Right lobe of liver (tissue), 6 donors: ENCODE results near the gene PCNX2. TPM values are rescaled to one million over a fixed set of nuclear protein-coding genes. Genes with fewer than 3 reads are reported as not detected.

Experiments
- ATAC-seq, 4 donors: fragments of 200-7000 bp; cut with Tn5 transposase; one replicate each; pipeline ENCODE4 v1.9.1; 2020; ENCODE audit warnings: mild to moderate bottlenecking in 4 of 4, moderate library complexity in 4 of 4
- DNase-seq, 3 donors: peaks; one replicate each; pipeline ENCODE4 v3.0.0-alpha.2; 2020
- H3K27ac ChIP-seq, 3 donors: fragments of 200-600 bp; one replicate each; pipeline ENCODE4 v1.8.0; 2022
- H3K27me3 ChIP-seq, 2 donors: fragments of 200-600 bp; one replicate each; pipeline ENCODE4 v1.8.0; 2022
- H3K36me3 ChIP-seq, 4 donors: fragments of 200-600 bp; sonication (generic) in 1 of 4; one replicate each; pipeline versions ENCODE4 v1.5.1 to v1.8.0; 2017 to 2022; ENCODE audit warnings: control low read depth in 1 of 4
- H3K4me1 ChIP-seq, 4 donors: fragments of 200-600 bp; sonication (generic) in 1 of 4; one replicate each; pipeline versions ENCODE4 v1.5.1 to v1.8.0; 2017 to 2022; ENCODE audit warnings: control low read depth in 1 of 4
- H3K4me3 ChIP-seq, 3 donors: fragments of 200-600 bp; one replicate each; pipeline ENCODE4 v1.8.0; 2022
- H3K9me3 ChIP-seq, 4 donors: fragments of 200-600 bp; sonication (generic) in 1 of 4; one replicate each; pipeline versions ENCODE4 v1.5.1 to v1.8.0; 2017 to 2022; ENCODE audit warnings: control low read depth in 1 of 4
- CTCF ChIP-seq, 4 donors: fragments of 200-600 bp in 3 of 4; fragments of 450-650 bp in 1 of 4; IDR thresholded peaks; one replicate each; pipeline versions ENCODE4 v1.5.1 to v1.8.0; 2016 to 2022; ENCODE audit warnings: antibody characterized with exemption in 4 of 4, mild to moderate bottlenecking in 2 of 4
- POLR2A ChIP-seq: fragments of 450-650 bp; IDR thresholded peaks from one replicate; pipeline ENCODE4 v1.6.1; 2017; ENCODE audit warnings: antibody characterized with exemption, mild to moderate bottlenecking
- WGBS: methylation state at CpG from one replicate; pipeline ENCODE4 v1.1.6; 2018; ENCODE audit warnings: low coverage, low lambda C conversion rate; ENCODE audit not compliant: insufficient coverage; ENCODE audit errors: missing lambda C conversion rate; 5-methylcytosine and 5-hydroxymethylcytosine counted together
- intact Hi-C, 2 donors: fragments of 100-400 bp; cut with DNase I; formaldehyde crosslinking; loops; one replicate each; pipeline versions ENCODE4 v1.11.2 to v1.14.1; 2022
- total RNA-seq, 6 experiments: library from RNA; depleted of rRNA in 2 of 6; stranded (reverse); fragments of >200 nt in 2 of 6; fragmentation: NEBNext Ultra II Directional in 3 of 6; extraction: Animal tissue kit (Norgen Biotek cat#: 25700) in 3 of 6; gene quantifications; one replicate each; pipeline versions ENCODE4 v1.1.0 to v1.2.4, GENCODE V29; 2016 to 2023
- donor health status: DM: no; HTN: yes; CAD: no.
- donor health status: DM: no; HTN: no; CAD: no.
- donor health status: DM: no; HTN: no; CAD: no.
- donor health status: DM: no; HTN: yes; CAD: no.
- donor health status: DM: no; HTN: yes; CAD: no.

The PCNX2 gene
- total RNA-seq, 6 experiments from 2014 or later = 0.35 to 3.4 (median 0.82) TPM

DNA sequence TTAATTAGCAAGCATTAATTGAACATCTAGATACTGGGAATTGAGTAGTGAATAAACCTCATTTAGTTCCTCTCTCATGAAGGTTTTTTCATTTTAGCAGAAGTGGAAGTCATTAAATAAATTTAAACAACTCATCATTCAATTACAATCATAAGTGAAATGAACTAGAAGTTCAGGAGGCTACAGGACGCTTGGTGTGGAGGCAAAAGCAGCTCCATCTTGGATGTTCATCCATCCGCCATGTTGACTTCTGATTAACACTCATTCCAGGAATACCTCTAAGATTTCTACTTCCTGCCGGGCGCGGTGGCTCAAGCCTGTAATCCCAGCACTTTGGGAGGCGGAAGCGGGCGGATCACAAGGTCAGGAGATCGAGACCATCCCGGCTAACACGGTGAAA, 356.6 kb downstream of the PCNX2 start:
- no peaks in the 10 kb centered on the region for H3K27me3 ChIP-seq
- WGBS = 87% methylated on average over 10 of the region's 11 CpGs
- H3K9me3 ChIP-seq = no peaks in the 10 kb centered on the region
- no peaks in the 10 kb centered on the region for H3K36me3 ChIP-seq
- TF ChIP-seq POLR2A (no peak), CTCF (IDR thresholded peaks at IDR 0.05) (no peak)
- H3K4me1 ChIP-seq = no peaks in the 10 kb centered on the region
- intact Hi-C loops = no loop called here
- ATAC-seq (no peak), DNase-seq (no peak)
- no peak overlapping the region for H3K27ac ChIP-seq
- no peak overlapping the region for H3K4me3 ChIP-seq

- Histone ChIP-seq H3K27ac (no peak overlapping the region), H3K4me3 (no peak overlapping the region), H3K27me3 (no peaks in the 10 kb centered on the region), H3K4me1 (no peaks in the 10 kb centered on the region), H3K36me3 (no peaks in the 10 kb centered on the region), H3K9me3 (no peaks in the 10 kb centered on the region)
- ATAC-seq = no peak
- intact Hi-C loops = no loop called here
- 39% methylated on average over 8 of the region's 8 CpGs for WGBS
- TF ChIP-seq CTCF (IDR thresholded peaks at IDR 0.05) (no peak), POLR2A (no peak)
- DNase-seq = no peak
These were observed 357.7 kb downstream of the PCNX2 start for GRCh38 chr1:232937741-232938375.

GRCh38 chr1:232936941-232937340, 358.6 kb downstream of the PCNX2 start:
- ATAC-seq (no peak), DNase-seq (no peak)
- 85% methylated on average over 6 of the region's 6 CpGs for WGBS
- Histone ChIP-seq H3K27me3 (no peaks in the 10 kb centered on the region), H3K4me3 (no peak overlapping the region), H3K36me3 (no peaks in the 10 kb centered on the region), H3K4me1 (no peaks in the 10 kb centered on the region), H3K9me3 (no peaks in the 10 kb centered on the region), H3K27ac (no peak overlapping the region)
- TF ChIP-seq POLR2A = no peak
- no peak for TF ChIP-seq CTCF (IDR thresholded peaks at IDR 0.05)
- intact Hi-C loops = no loop called here

Other genes with a start within 250 kb of the PCNX2 start
- gene MAP3K21, start 32.0 kb upstream of the PCNX2 start, total RNA-seq = 1 to 10 TPM; 3.2 to 5.1 (median 3.8) TPM